Measurements from ENCODE around the gene GNGT1.

DNA sequence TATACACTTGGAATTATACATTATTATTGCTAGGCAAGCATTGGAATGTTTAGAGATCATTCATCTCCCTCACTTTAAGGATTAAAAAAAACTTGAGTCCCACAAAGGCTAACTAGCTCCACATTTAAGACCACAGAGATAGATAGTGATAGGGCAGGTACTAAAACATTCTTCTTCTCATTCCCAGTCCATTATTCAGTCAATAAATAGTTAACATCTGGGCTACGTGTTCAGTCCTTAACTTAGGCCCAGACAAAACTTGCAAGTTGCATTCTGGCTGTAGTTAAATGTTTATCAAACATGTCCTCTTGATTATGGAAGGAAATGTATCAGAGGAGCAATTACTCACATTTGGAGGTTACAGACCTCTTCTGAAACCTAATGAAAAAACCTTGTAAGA, 17.6 kb downstream of the GNGT1 start:
- no peak for TF ChIP-seq POLR2A (IDR thresholded peaks at IDR 0.05)
- TF ChIP-seq, protein P1, sequence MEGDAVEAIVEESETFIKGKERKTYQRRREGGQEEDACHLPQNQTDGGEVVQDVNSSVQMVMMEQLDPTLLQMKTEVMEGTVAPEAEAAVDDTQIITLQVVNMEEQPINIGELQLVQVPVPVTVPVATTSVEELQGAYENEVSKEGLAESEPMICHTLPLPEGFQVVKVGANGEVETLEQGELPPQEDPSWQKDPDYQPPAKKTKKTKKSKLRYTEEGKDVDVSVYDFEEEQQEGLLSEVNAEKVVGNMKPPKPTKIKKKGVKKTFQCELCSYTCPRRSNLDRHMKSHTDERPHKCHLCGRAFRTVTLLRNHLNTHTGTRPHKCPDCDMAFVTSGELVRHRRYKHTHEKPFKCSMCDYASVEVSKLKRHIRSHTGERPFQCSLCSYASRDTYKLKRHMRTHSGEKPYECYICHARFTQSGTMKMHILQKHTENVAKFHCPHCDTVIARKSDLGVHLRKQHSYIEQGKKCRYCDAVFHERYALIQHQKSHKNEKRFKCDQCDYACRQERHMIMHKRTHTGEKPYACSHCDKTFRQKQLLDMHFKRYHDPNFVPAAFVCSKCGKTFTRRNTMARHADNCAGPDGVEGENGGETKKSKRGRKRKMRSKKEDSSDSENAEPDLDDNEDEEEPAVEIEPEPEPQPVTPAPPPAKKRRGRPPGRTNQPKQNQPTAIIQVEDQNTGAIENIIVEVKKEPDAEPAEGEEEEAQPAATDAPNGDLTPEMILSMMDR (IDR thresholded peaks at IDR 0.05 in 4 of 5, conservative IDR thresholded peaks at IDR 0.05 in 1 of 5), result no peak

All from gastrocnemius medialis (tissue), 4 donors.